Sigmoid colon (tissue), 7 donors: Measurements from ENCODE around the gene ASXL1. TPM values are rescaled to one million over a fixed set of nuclear protein-coding genes. Genes with fewer than 3 reads are reported as not detected.
A peak's percentile ranks its signal among the peaks of the same experiment; 100 is the strongest.

Source experiments
- DNase-seq: peaks from one replicate; pipeline ENCODE4 v3.0.0-alpha.2; 2019
- H3K27ac ChIP-seq, 4 donors: fragments of 200-600 bp; sonication (generic); one replicate each; pipeline ENCODE4 v1.5.1; 2016 to 2019; ENCODE audit warnings: mild to moderate bottlenecking in 1 of 4
- H3K27me3 ChIP-seq, 3 donors: fragments of 200-600 bp; sonication (generic); one replicate each; pipeline ENCODE4 v1.5.1; 2019; ENCODE audit warnings: mild to moderate bottlenecking in 1 of 3
- H3K36me3 ChIP-seq, 4 donors: fragments of 200-600 bp; sonication (generic); one replicate each; pipeline ENCODE4 v1.5.1; 2016 to 2019
- H3K4me1 ChIP-seq, 4 donors: fragments of 200-600 bp; sonication (generic); one replicate each; pipeline ENCODE4 v1.5.1; 2017 to 2019
- H3K4me3 ChIP-seq, 4 donors: fragments of 200-600 bp; sonication (generic); one replicate each; pipeline ENCODE4 v1.5.1; 2017 to 2019; ENCODE audit warnings: mild to moderate bottlenecking in 2 of 4, moderate library complexity in 1 of 4
- H3K9me3 ChIP-seq, 4 donors: fragments of 200-600 bp in 3 of 4; sonication (generic) in 3 of 4; one replicate each; pipeline versions ENCODE4 v1.5.1 to v1.6.1; 2013 to 2019
- CTCF ChIP-seq, 4 experiments: fragments of 450-650 bp in 3 of 4; fragments of 200-600 bp in 1 of 4; IDR thresholded peaks; one replicate each; pipeline ENCODE4 v1.5.1; 2016 to 2019; ENCODE audit warnings: antibody characterized with exemption in 4 of 4, mild to moderate bottlenecking in 3 of 4, moderate library complexity in 2 of 4
- EP300 ChIP-seq, 4 donors: sonication (generic); formaldehyde crosslinking; IDR thresholded peaks; one replicate each; pipeline ENCODE4 v1.6.1; 2017; ENCODE audit warnings: antibody characterized with exemption in 4 of 4
- POLR2A ChIP-seq, 2 donors: fragments of 450-650 bp; IDR thresholded peaks; one replicate each; pipeline ENCODE4 v1.6.1; 2016; ENCODE audit warnings: antibody characterized with exemption in 2 of 2, mild to moderate bottlenecking in 2 of 2, moderate library complexity in 2 of 2
- POLR2AphosphoS5 ChIP-seq, 4 donors: sonication (generic); formaldehyde crosslinking; IDR thresholded peaks; one replicate each; pipeline ENCODE4 v1.6.1; 2017; ENCODE audit warnings: antibody characterized with exemption in 4 of 4
- WGBS, 2 donors: extraction: QIAGEN DNeasy Blood & Tissue Kit; methylation state at CpG; one replicate each; pipeline ENCODE4 v1.1.7; 2013; 5-methylcytosine and 5-hydroxymethylcytosine counted together
- intact Hi-C: fragments of 100-400 bp; cut with DNase I; formaldehyde crosslinking; loops from one replicate; pipeline ENCODE4 v1.15.1; 2023
- polyA plus RNA-seq, 3 donors: library from polyadenylated mRNA; stranded (reverse); fragments of 200-250 nt; gene quantifications; one replicate each; pipeline ENCODE4 v1.2.3, GENCODE V29; 2013
- total RNA-seq, 4 donors: library from RNA; depleted of rRNA; stranded (reverse); fragments of >200 nt; gene quantifications; one replicate each; pipeline ENCODE4 v1.1.0, GENCODE V29; 2016
- donor health status: healthy with polysubstance abuse.
- donor health status: Bipolar disorder and iron deficiency.
- donor health status: healthy.

Gene ASXL1
- total and polyA plus RNA-seq, 7 donors, result 6.0 to 102 (median 46.7) TPM

- Histone ChIP-seq H3K4me1 (peaks cover 0 to 44% (median 39%) of the 10 kb centered on the region in 4 donors), H3K27ac (no peak overlapping the region), H3K4me3 (no peak overlapping the region), H3K27me3 (no peaks in the 10 kb centered on the region), H3K36me3 (peaks cover 17 to 53% (median 32%) of the 10 kb centered on the region in 4 donors), H3K9me3 (no peaks in the 10 kb centered on the region)
- 85% methylated on average over 12 of the region's 12 CpGs for WGBS, 2 donors
- peak; percentile 64 for DNase-seq
- TF ChIP-seq EP300 (IDR thresholded peaks at IDR 0.05) (no peak), POLR2A (IDR thresholded peaks at IDR 0.05) (no peak), CTCF (IDR thresholded peaks at IDR 0.05) (no peak), POLR2AphosphoS5 (IDR thresholded peaks at IDR 0.05) (no peak)
- intact Hi-C loops, result no loop called here
These were observed 97.2 kb downstream of the ASXL1 start for GRCh38 chr20:32455171-32455900.

DNA sequence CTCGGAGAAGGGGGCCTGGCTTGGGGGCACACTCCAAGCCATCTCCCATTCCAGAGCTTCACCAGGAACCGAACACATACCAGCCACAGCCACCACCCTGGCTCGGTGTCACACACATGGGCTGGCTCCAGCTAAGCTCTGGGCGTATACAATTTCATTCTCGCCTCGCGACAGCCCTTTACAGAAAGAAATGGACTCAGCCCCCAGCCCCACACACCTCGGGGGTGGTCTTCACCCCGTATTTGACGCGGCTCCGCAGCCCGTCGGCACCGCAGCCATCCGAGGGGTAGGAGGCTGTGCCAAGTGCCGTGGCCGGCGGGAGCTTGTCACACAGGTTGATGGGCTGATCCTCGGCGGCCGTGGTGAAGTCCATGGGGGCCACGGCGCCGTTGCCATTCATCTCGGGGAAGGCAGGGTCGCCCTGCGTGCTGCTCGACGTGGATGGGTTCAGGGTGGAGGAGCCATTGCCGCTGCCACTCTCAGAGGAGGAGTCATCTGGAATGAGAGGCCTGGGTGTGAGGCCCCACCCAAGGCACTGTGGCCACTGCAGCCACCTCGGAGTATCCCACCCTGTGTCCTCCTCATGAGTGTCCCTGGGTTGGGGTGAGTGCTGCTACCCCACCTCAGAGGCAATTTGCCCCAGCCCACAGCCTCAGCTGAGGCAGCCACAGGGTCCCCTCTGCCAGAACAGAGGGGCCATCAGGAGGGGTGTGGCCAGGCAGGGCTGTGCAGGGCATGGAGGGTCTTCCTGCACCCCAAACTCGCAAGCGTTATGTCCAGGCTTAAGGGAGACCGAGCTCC lies 98.0 kb downstream of the ASXL1 start:
- WGBS, 2 donors, result 92 to 94% methylated on average over 35 of the region's 35 CpGs
- Histone ChIP-seq H3K36me3 (peaks cover 17 to 46% (median 29%) of the 10 kb centered on the region in 4 donors), H3K27me3 (no peaks in the 10 kb centered on the region), H3K27ac (peak overlapping the region in 3 of 4 donors; percentile 75 to 78 (median 78)), H3K4me3 (peak overlapping the region in 1 of 4 donors; percentile 64), H3K4me1 (peaks cover 0 to 39% (median 35%) of the 10 kb centered on the region in 4 donors), H3K9me3 (no peaks in the 10 kb centered on the region)
- TF ChIP-seq POLR2A (IDR thresholded peaks at IDR 0.05), result no peak
- no peak for TF ChIP-seq CTCF (IDR thresholded peaks at IDR 0.05)
- TF ChIP-seq EP300 (IDR thresholded peaks at IDR 0.05), result no peak
- TF ChIP-seq POLR2AphosphoS5 (IDR thresholded peaks at IDR 0.05), result no peak
- intact Hi-C loops, result no loop called here
- no peak for DNase-seq

GRCh38 chr20:32456869-32457478 lies 98.8 kb downstream of the ASXL1 start:
- Histone ChIP-seq H3K36me3 (peaks cover 12 to 37% (median 21%) of the 10 kb centered on the region in 4 donors), H3K27ac (peak overlapping the region in 3 of 4 donors; percentile 75 to 78 (median 78)), H3K27me3 (no peaks in the 10 kb centered on the region), H3K4me1 (peaks cover 0 to 48% (median 39%) of the 10 kb centered on the region in 4 donors), H3K9me3 (no peaks in the 10 kb centered on the region), H3K4me3 (peak overlapping the region; percentile 30 to 64 (median 56))
- intact Hi-C loops, result no loop called here
- DNase-seq, result no peak
- 44 to 72% methylated on average over 36 of the region's 36 CpGs for WGBS, 2 donors
- peak; percentile 52 to 91 (median 72) for TF ChIP-seq CTCF (IDR thresholded peaks at IDR 0.05)
- no peak for TF ChIP-seq POLR2AphosphoS5 (IDR thresholded peaks at IDR 0.05)

DNA sequence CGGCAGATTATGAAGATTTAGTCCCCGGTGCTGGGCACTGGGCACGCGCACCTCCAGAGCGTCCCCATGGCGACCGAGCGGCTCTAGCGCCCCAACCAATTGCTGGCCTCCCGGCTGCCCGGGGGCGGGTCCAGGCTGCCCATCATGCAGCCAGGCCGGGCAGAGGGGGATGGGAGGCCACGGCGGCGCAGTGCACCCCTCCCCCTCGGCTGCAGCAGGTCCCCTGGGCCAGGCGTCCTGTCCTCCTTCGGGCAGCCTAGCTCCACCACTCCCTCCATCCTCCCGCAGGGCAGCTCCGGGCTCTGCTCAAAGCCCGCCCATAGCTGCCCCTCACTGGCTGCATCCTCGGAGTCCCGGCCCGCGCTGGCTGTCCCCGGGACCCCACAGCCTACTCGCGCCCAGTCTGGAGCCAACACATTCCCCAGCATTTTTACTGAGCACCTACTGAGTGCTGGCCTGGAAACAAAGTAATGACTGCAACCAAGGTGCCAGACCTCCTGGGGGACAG lies 99.4 kb downstream of the ASXL1 start:
- WGBS, 2 donors, result 41 to 79% methylated on average over 29 of the region's 29 CpGs
- Histone ChIP-seq H3K27ac (peak overlapping the region in 3 of 4 donors; percentile 75 to 78 (median 78)), H3K9me3 (no peaks in the 10 kb centered on the region), H3K36me3 (peaks cover 6 to 31% (median 16%) of the 10 kb centered on the region in 4 donors), H3K4me3 (peak overlapping the region; percentile 30 to 64 (median 56)), H3K27me3 (no peaks in the 10 kb centered on the region), H3K4me1 (peaks cover 0 to 53% (median 45%) of the 10 kb centered on the region in 4 donors)
- peak; percentile 83 for DNase-seq
- TF ChIP-seq EP300 (IDR thresholded peaks at IDR 0.05) (no peak), POLR2AphosphoS5 (IDR thresholded peaks at IDR 0.05) (no peak), CTCF (IDR thresholded peaks at IDR 0.05) (no peak)
- intact Hi-C loops, result no loop called here
